GM20431 (cell line): Measurements from ENCODE around the gene EXOC6.
"Not testable (repeated sequence)": the region's sequence is repeated elsewhere in the genome, so short reads cannot be mapped to it uniquely, and the experiment has no call there.

ENCODE experiments used
- in situ Hi-C: fragments of 300-500 bp; cut with MseI, MboI; formaldehyde crosslinking; loops from one replicate; pipeline ENCODE4 v1.15.0; 2020; ENCODE audit warnings: low sequenced_read_pairs; ENCODE audit not compliant: unreplicated experiment

EXOC6 gene

DNA sequence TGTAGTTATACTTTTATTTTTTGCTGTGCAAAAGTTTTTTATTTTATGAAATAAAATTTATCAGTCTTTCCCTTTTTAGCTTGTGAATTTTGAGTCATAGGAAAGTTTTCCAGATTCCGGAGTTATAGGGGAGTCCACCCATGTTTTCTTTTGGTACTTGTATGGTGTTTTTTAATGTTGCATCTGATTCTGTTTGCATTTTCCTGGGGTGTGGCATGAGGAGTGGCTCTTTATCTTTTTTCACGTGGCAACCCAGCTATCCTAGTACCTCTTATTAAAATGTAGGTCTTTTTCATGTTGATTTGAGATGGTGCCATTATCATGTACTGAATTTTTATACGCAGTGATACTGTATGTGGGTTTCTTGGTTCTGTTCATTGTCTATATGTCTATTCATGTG lies 19.7 kb downstream of the EXOC6 start:
- in situ Hi-C loops = no loop called here

DNA sequence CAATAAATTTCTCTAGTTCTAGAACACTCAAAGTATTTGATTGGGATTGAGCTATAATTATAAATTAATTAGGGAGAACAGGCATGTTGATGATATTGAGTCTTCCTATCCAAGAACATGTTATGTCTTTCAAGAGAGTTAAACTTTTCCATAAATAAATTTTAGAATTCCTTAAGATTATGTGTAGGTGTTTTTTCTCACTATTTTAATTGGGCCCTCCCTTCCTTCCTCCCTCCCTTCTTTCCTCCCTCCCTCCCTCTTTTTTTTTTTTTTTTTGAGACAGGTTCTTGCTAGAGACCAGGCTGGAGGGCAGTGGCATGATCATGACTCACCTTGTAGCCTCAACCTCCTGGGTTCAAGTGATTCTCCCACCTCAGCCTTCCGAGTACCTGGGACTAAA lies 20.2 kb downstream of the EXOC6 start:
- in situ Hi-C loops = no loop called here

DNA sequence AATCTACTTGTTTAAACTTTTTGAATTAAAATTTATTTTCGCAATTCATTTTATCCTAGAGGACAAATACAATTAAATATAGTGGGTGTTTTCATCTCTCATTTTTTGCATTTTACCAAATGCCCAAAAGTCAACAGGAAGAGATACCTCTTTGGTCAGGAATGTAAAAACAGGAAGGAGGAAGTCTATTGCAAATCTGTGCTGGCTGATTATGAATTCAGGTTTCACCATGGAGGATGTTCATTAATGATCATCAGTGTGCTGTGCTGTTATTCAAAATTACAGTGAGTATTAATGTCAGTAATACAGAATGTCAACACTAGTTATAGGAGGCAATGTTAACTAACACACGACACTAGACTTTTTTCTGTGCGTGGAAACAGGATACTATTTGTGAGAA lies 24.7 kb downstream of the EXOC6 start:
- in situ Hi-C loops = no loop called here

DNA sequence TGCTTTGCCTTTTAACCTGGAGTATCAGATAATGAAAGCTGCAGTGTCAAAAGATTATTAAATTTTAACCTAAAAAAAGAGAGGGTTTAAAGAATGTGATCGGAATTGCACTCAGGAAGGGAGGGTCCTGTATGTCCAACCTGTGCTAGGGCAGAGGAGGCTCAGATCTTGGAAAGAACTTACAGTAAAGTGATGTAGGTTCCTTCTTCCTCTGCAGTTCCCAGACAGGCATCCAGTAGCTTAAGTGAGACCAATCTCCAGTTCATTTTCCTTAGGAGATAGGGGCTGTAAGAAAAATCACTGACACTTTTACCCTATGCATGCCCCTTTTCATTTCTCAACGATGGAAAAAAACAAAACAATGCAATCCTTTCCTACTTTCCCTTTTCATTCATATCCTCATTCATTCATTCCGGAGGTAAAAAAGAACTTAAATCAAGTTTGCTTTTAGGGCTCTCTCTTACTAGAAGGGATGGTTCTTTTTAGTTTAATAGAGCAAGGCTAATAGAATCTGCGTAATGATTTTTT lies 28.3 kb downstream of the EXOC6 start:
- in situ Hi-C loops = no loop called here

DNA sequence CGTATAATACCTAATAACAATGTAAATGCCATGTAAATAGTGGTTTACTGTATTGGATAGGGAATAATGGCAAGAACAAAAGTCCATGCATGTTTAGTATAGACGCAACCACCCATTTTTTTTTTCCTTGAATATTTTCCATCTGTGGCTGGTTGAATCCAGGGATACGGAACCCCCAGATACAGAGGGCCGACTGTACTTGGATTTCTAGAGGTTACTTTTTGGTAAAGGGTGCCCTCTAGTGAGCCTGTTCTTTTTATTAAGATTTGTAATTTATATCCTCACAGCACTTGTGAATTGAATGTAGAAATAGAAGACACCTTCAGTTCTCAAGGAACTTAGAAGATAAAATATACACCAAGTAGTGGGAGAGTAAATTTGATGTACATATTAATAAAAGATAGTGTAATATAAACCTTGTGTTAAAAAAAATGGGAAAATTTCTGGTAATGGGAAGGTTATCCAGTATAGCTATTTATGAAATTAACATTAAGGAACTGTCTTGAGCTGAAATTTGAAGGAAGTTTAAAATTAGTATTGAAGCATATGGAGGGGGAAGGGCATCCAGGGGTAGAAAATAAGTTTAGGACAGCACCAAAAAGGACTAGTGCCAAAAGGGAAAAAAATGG lies 32.0 kb downstream of the EXOC6 start:
- in situ Hi-C loops = no loop called here

DNA sequence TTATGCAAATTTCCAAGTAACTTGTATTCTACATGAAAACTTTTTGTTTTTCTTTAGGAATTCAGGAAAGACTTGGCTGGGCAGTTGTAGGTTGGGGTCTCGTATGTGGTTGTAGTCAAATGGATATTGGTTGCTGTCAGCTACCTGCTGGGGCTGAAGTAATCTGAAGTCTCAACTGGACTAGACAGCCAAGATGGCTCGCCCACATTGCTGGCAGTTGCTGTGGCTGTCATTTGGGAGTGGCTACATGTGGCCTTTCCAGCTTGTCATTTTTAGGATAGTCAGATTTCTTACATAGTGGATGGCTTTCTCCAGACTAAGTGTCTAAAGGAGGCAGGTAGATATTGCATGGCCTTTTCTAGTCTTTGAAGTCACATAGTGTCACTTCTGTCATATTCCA lies 32.6 kb downstream of the EXOC6 start:
- in situ Hi-C loops = no loop called here

DNA sequence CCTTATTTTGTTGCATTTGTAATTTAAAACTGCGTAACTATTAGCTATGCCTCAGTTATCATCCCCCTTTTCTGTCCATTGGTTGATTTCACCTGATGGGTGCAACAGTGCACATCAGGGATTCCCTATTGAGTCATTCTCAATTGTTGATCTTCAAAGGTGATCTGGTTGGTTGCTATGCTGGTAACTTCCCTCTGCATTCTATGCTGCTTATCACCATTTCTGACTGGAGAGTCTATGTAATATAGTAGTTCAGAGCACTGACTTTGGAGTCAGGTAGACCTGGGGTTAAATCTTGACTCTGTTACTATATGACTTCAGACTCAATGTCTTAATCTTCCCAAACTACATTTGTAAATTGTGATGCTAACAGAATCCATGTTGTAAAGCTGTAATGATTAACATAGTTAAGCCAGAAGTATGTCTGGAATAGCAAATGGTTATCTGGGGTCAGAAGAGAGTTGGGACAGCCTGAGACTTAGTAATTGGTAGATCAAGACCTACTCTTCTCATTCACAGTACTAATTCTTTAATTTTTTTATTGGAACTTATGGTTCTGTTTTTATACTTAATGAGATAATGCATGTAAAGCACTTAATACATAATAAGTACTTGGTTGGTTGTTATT lies 38.1 kb downstream of the EXOC6 start:
- in situ Hi-C loops = no loop called here

DNA sequence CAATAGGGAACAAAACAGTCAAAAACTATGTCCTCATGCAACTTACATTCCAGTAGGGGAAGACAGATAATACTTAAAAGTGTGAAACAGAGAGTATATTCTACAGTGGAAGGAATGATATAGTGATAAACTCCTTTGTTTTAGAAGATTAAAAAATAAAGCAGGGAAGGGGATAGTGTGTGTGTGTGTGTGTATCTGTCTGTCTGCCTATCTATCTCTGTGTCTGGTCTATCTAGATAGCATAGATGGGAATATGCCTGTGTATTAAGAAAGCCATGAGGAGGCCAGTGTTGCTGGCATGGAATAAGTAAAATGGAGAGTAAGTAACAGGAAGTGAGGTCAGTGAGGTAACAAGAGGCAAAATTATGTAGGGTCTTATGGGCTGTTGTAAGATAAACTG lies 42.2 kb downstream of the EXOC6 start:
- in situ Hi-C loops = no loop called here

DNA sequence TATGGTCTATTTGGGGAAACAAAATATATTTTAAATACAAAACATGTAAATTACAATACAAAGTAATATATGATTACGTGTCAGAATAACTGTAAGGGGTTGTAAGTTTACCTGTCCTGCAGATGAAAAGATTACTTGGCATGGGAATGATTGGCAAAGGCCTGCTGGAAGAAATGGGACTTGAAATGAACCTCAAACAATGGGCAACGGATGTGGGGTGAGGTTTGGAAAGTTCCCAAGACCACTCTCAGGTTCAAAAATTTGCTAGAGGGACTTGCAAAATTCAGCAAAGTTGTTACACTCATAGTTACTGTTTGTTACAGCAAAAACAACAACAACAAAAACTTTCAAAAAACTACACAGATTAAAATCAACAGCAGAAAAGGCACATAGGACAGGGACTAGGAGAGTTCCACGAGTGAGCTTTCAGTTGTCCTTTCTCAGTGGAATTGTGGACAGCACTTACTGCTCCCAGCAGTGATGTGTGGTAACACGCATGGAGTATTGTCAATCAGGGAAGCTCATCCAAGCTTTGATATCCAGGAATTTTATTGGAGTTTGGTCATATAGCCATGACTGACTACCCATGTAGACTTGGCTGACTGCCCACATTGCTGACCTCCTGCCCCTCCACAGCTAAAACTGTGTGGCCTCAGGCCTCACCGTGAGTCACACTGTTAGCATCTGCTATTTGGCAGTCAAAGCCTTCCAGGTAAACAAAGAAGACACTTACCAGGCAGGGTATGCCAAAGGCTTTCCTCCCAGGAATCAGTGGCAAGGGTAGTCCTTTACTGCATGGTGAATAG lies 43.8 kb downstream of the EXOC6 start:
- in situ Hi-C loops = no loop called here

DNA sequence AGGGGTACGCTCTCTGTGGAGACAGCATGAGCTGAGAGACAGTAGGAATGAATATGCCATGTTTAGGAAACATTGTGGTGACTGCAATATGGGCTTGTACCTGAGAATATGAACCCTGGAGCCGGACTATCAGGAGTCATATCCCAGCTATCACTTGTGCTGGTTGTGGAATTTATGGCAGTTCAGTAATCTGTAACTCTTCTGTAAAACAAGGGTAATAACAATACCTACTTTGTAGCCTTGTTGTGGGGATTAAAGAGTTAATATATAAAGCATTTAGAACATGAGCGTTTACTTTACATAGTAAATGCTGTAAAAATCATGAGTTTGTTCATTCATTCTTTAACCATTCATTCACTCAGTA lies 44.4 kb downstream of the EXOC6 start:
- in situ Hi-C loops = no loop called here

DNA sequence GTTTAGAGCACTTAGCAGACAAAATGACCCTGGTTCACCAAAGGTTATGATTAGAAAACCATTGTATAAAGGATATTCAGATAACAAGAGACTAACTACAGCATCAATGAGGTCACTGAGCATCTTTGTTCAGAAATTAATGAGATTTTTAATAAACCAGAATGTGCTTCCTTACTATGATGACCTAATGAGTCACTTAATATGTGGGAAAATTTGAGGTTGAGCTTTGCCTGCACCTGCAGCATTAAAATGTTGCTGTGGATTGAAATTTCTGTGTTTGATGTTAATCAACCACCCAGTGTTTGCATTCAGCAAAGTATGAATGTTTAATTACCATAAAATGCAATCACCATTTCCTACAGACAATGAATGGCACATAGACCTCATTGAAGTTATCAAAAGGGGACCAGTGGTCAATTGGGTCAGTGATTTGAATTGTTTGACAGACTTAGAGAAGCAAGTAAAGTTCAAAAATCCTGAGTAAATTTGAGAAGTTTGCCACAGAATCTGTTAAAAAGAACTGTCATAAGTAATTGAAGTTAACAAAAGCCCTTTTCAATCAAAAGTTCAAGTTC lies 45.8 kb downstream of the EXOC6 start:
- in situ Hi-C loops = no loop called here

DNA sequence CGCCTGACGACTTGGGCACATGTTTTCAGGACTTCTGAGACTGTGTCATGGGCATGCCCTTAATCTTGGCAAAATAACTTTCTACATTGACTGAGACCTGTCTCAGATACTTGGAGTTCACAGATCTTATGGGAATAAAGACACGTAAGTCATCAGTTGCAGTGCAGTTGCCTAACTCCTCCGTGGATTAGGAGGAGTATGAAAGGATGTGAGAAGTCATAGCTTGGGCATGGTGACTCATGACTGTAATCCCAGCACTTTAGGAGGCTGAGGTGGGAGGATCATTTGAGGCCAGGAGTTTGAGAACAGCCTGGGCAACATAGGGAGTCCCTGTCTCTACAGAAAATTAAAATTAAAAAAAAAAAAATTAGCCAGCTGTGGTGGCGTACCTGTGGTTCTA lies 49.6 kb downstream of the EXOC6 start:
- in situ Hi-C loops = no loop called here

DNA sequence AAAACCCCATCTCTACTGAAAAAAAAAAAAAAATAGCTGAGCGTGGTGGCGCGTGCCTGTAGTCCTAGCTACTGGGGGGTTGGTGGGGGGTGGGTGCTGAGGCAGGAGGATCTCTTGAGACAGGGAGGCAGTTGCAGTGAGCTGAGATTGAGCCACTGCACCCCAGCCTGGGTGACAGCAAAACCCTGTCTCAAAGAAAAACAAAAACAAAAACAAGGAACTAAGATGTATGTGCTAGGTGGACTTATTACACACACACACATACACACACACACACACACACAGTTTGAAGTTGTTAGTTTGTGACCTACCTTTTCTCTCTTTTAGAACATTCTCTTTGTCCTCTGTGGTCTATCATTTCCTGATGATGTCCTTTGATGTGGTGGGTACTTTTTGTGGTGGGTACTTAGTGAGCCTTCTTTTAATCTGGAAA lies 53.5 kb downstream of the EXOC6 start:
- in situ Hi-C loops = no loop called here

DNA sequence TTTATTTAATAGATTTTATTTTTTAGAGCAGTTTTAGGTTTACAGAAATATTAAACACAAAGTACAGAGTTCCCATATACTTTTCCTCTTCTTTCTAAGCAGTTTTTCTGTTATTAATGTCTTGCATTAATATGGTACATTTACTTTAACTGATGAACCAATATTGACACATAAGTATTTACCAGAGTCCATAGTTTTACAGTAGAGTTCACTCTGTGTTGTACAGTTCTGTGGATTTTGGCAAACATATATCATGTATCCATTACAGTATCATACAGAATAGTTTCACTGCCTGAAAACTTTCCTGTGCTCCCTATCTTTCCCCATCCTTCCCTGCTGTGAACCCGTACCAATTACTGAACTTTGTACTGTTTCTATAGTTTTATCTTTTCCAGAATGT lies 55.3 kb downstream of the EXOC6 start:
- in situ Hi-C loops = no loop called here

DNA sequence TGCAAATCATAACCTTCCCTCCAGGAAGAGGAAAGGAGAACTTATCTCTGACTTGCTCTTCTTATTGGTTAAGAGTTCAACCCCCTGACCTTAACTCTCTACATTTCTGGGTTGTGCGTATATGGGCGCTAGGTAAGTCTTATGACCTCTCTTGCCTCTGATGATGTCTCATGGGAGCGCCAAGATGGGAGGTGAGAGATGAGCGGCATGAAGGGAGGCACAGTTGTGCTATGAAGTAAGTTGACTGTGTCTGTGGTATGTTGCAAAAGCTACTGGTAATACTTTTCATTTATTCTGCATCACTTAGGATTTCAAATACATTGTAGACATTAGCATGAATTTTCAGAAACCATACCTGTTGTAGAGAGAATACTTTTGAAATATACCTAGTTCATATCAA lies 59.0 kb downstream of the EXOC6 start:
- in situ Hi-C loops = no loop called here

DNA sequence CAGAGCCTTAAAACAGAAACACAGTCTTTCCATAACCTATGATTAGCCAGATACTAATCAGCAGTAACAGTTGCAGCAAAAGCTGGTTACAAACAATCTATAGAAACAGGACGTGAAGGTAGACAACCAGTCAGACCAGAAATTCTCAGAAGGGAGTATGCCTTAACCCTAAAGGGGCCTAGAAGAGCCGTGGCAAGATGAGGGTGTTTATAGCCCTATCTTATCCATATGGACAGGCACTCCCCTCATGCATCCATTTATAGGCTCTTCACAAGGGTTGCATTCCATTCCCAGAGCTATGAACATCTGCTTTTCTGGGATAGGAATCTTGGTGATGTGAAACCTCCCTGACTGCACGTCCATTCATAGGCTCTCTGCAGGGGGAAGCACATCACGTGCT lies 64.3 kb downstream of the EXOC6 start:
- in situ Hi-C loops = not testable (repeated sequence)

DNA sequence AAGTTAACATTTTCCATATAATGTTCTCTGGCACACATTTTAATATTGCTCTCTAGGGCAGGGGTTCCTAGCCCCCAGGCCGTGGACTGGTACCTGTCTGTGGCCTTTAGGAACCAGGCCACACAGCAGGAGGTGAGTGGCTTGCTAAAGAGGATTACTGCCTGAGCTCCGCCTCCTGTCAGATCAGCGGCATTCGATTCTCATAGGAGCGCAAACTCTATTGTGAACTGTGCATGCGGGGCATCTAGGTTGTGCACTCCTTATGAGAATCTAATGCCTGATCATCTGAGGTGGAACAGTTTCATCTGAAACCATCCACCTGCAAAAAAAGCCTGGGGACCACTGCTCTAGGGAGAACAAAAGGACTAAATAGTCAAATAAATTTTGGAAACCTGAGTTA lies 65.7 kb downstream of the EXOC6 start:
- in situ Hi-C loops = no loop called here

DNA sequence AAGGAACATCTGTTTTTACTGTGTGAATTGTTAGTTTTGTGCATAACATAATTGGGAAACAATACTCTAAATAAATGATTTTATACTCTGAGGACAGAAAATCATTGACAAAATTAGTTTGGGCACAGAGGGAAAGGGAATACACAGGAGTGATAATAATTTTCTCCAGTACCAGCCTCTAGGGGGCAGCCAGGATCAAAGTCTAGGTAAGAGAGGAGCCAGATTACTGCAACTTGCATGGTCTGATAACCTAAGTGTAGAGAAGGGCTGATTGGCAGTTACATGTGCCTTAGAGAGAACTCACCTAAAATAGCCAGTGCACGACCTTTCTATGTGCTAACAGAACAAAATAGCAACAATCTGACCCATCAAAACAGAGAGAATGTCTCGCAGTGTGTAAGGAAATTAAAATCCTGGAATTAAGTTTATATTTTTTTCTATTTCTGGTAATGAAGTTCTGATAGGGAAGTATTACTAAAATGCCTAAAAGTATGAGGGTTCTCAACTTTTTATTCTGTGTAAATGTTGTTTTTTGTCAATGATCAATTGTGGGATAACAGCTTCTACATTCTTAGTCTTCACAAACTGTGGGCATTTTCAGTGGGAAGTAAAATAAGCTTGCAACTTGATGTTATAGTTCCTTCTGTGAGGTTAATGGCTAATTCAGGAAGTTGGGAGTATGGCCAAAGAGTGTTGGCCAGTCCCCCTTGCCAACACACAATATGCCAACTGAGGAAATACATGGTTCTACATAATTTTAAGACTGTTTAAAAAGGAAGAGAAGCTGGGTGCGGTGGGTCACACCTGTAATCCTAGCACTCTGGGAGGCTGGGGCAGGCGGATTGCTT lies 66.4 kb downstream of the EXOC6 start:
- in situ Hi-C loops = no loop called here

DNA sequence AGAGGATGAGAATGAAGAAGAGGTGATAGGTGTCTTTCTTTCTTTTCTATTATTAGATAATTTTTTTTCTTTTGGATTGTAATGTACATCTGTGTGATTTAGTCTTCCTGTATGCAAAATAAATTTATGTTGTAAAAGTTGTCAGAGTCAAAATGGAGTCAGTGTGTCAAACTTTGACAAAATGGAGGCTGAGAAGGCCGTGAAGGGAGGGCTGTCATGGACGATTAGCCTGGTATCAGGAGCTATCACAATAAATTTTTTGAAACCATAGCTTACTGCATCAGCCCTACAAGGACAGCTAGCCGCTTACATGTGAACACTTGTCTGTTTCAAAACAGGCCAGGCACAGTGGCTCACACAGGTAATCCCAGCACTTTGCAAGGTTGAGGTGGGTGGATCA lies 67.6 kb downstream of the EXOC6 start:
- in situ Hi-C loops = no loop called here

DNA sequence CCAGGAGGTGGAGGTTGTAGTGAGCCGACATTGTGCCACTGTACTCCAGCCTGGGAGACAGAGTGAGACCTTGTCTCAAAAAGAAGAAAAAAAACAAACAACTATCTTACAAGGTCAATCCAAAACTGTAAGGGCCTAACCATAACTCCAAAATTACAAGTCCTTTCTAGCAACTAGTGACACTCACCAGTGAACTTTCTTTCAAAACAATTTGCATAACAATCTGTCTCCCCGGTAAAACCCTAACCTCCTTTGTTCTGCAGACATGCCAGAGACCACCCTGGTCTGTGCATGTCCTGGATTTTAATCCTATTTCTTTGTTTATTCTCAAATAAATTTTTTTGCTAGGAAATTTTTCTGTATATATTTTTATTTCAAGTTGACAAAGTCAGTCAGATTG lies 68.1 kb downstream of the EXOC6 start:
- in situ Hi-C loops = no loop called here
